HepG2 (cell line): ENCODE data around the gene PCSK6. TPM values are rescaled to one million over a fixed set of nuclear protein-coding genes. Genes with fewer than 3 reads are reported as not detected.
A peak's percentile ranks its signal among the peaks of the same experiment; 100 is the strongest.

Source experiments
- AGO2 ChIP-seq: fragments of 200-400 bp; formaldehyde crosslinking; optimal IDR thresholded peaks from 2 replicates; pipeline ENCODE3; 2017; ENCODE audit warnings: mild to moderate bottlenecking, low read depth, low read length, moderate library complexity
- E2F1 ChIP-seq: sonication (generic); formaldehyde crosslinking; IDR thresholded peaks from 2 replicates; pipeline ENCODE4 v1.5.0; 2020; ENCODE audit warnings: missing genetic modification reagents
- EHMT2 ChIP-seq: fragments of 200-600 bp; sonication (generic); IDR thresholded peaks from 2 replicates; pipeline ENCODE4 v1.7.0; 2017; ENCODE audit warnings: antibody characterized with exemption, low read depth, low read length, borderline replicate concordance
- ETS1 ChIP-seq: sonication (generic); formaldehyde crosslinking; IDR thresholded peaks from 2 replicates; pipeline ENCODE4 v1.4.0; 2020; ENCODE audit warnings: missing genetic modification reagents
- GABPA ChIP-seq, 2 experiments: IDR thresholded peaks; 2 replicates each; pipeline ENCODE4 v1.6.1; 2011 to 2016; ENCODE audit warnings: low read depth in 2 of 2, low read length in 1 of 2, missing biosample characterization in 1 of 2, missing genetic modification characterization in 1 of 2
- HMGA1 ChIP-seq: sonication (generic); formaldehyde crosslinking; conservative IDR thresholded peaks from 2 replicates; pipeline ENCODE4 v1.4.0; 2020; ENCODE audit warnings: missing genetic modification reagents
- LBX2 ChIP-seq: sonication (generic); formaldehyde crosslinking; IDR thresholded peaks from 2 replicates; pipeline ENCODE4 v1.5.0; 2020; ENCODE audit warnings: missing genetic modification reagents, mild to moderate bottlenecking, borderline replicate concordance
- NFYB ChIP-seq: sonication (generic); formaldehyde crosslinking; IDR thresholded peaks from 2 replicates; pipeline ENCODE4 v1.4.0; 2020; ENCODE audit warnings: missing genetic modification reagents
- PAWR ChIP-seq: sonication (generic); formaldehyde crosslinking; IDR thresholded peaks from 2 replicates; pipeline ENCODE4 v1.4.0; 2020; ENCODE audit warnings: missing genetic modification reagents, mild to moderate bottlenecking, borderline replicate concordance
- RXRA ChIP-seq: sonication (generic); formaldehyde crosslinking; IDR thresholded peaks from 2 replicates; pipeline ENCODE4 v1.5.1; 2020; ENCODE audit warnings: missing genetic modification reagents
- SP5 ChIP-seq: IDR thresholded peaks from 2 replicates; pipeline ENCODE4 v1.6.1; 2016; ENCODE audit warnings: low read depth, borderline replicate concordance
- TBP ChIP-seq: sonication (generic); formaldehyde crosslinking; IDR thresholded peaks from 2 replicates; pipeline ENCODE4 v1.5.0; 2020; ENCODE audit warnings: missing genetic modification reagents
- ZNF24 ChIP-seq: fragments of 450-650 bp; IDR thresholded peaks from 2 replicates; pipeline ENCODE4 v1.6.1; 2017; ENCODE audit warnings: antibody characterized with exemption, mild to moderate bottlenecking
- ZNF367 ChIP-seq: sonication (generic); formaldehyde crosslinking; IDR thresholded peaks from 2 replicates; pipeline ENCODE4 v1.4.0; 2020; ENCODE audit warnings: missing genetic modification reagents, borderline replicate concordance
- ZNF512B ChIP-seq: sonication (generic); formaldehyde crosslinking; IDR thresholded peaks from 2 replicates; pipeline ENCODE4 v1.5.1; 2020; ENCODE audit warnings: missing genetic modification reagents, mild to moderate bottlenecking, borderline replicate concordance
- ZNF562 ChIP-seq: sonication (generic); formaldehyde crosslinking; IDR thresholded peaks from 2 replicates; pipeline ENCODE4 v1.8.0; 2022; ENCODE audit warnings: missing genetic modification reagents, borderline replicate concordance
- ZNF598 ChIP-seq: sonication (generic); formaldehyde crosslinking; IDR thresholded peaks from 2 replicates; pipeline ENCODE4 v1.5.1; 2020; ENCODE audit warnings: mild to moderate bottlenecking, missing genetic modification reagents, borderline replicate concordance
- ZNF720 ChIP-seq: sonication (generic); formaldehyde crosslinking; IDR thresholded peaks from 2 replicates; pipeline ENCODE4 v1.4.0; 2020; ENCODE audit warnings: missing genetic modification reagents
- ZNF878 ChIP-seq: sonication (generic); formaldehyde crosslinking; IDR thresholded peaks from 2 replicates; pipeline ENCODE4 v1.8.1; 2023; ENCODE audit warnings: mild to moderate bottlenecking, missing genetic modification reagents, moderate library complexity
- ZSCAN12 ChIP-seq: sonication (generic); formaldehyde crosslinking; IDR thresholded peaks from 2 replicates; pipeline ENCODE4 v1.9.0; 2021; ENCODE audit warnings: mild to moderate bottlenecking, missing genetic modification reagents
- ZUFSP ChIP-seq: sonication (generic); formaldehyde crosslinking; IDR thresholded peaks from 2 replicates; pipeline ENCODE4 v1.9.0; 2021; ENCODE audit warnings: missing genetic modification reagents, mild to moderate bottlenecking, borderline replicate concordance
- polyA plus RNA-seq, 8 experiments: library from polyadenylated mRNA; depleted of rRNA in 3 of 8; stranded (reverse) in 7 of 8; unstranded in 1 of 8; fragments of >200 nt; fragmentation: Illumina TruSeq in 4 of 8; extraction: Trizol in 4 of 8; gene quantifications; 2 replicates each; pipeline versions ENCODE4 v1.2.1 to v1.2.3, GENCODE V29; 2011 to 2016; ENCODE audit warnings: low read depth in 4 of 8, missing spikeins in 1 of 8, mixed read lengths in 1 of 8; ENCODE audit not compliant: insufficient read depth in 1 of 8
- total RNA-seq, 5 experiments: library from RNA; depleted of rRNA; stranded (reverse); fragments of >200 nt; fragmentation: Illumina TruSeq; extraction: Trizol; gene quantifications; 2 replicates each; pipeline ENCODE4 v1.2.3, GENCODE V29; 2016; ENCODE audit warnings: low read depth in 1 of 5
- TF ChIP-seq, protein P1 (sequence below): sonication (generic); formaldehyde crosslinking; IDR thresholded peaks from 2 replicates; pipeline ENCODE4 v1.9.0; 2021; ENCODE audit warnings: missing genetic modification reagents, mild to moderate bottlenecking, borderline replicate concordance

Gene PCSK6
- total and polyA plus RNA-seq, 2 of the 13 experiments (the other 11 are each of a cell fraction or from before 2014, with no cell fraction given): 56.5 to 155 TPM

DNA sequence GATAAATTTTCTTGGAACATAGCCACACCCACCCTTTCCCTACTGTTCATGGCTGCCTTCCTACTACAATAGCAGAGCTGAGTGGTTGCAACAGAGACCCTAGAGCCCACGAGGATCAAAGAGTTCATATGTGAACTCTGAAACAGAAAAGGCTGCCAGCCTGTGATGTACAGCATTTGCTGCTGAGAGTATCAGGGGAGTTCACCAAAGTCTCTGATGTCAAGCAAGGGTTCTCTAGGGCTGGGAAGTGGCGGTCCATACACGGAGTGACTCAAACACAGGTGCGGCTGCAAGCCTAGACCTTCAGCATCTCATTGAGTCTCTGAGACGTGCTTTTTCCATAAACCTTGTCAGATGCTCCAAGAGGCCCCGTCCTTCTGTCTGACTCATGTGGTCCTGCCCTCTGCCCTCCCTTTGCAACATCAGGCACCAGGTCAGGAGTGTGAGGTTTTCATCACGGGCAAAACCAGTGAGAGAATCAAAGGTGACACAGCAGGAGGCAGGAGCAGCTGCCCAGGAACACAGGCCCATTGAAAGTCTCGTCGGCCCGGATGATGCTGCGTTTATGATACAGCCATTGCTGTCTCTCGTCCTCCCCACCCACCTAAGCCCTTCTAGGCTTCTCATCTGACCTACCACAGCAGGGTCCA is 42.9 kb downstream of the PCSK6 start (continued):
- no peak for TF ChIP-seq E2F1
- no peak for TF ChIP-seq HMGA1 (CRISPR knock-in tag)
- no peak for TF ChIP-seq ZNF367 (CRISPR knock-in tag)
- TF ChIP-seq SP5 (CRISPR knock-in tag): no peak
- TF ChIP-seq EHMT2: no peak
- TF ChIP-seq ZSCAN12: no peak
- no peak for TF ChIP-seq ZNF562 (CRISPR knock-in tag)
- no peak for TF ChIP-seq ETS1
- TF ChIP-seq NFYB (CRISPR knock-in tag): no peak
- TF ChIP-seq ZNF878 (CRISPR knock-in tag): no peak
- TF ChIP-seq LBX2: no peak
- no peak for TF ChIP-seq TBP
- TF ChIP-seq ZNF512B: 0 out of 2 replicates have a peak, but pooled peaks have one; percentile 86
- peak; percentile 87 for TF ChIP-seq RXRA (CRISPR knock-in tag)
- TF ChIP-seq ZUFSP (CRISPR knock-in tag): no peak
- TF ChIP-seq ZNF598 (CRISPR knock-in tag): no peak
- no peak for TF ChIP-seq PAWR
- TF ChIP-seq ZNF720 (CRISPR knock-in tag): no peak
- TF ChIP-seq ZNF24: no peak
- no peak for TF ChIP-seq GABPA (IDR thresholded peaks at IDR 0.05; ENCODE audit: low read depth, low read length)
- TF ChIP-seq GABPA (CRISPR knock-in tag; IDR thresholded peaks at IDR 0.05; ENCODE audit: low read depth): no peak
- TF ChIP-seq, protein P1, sequence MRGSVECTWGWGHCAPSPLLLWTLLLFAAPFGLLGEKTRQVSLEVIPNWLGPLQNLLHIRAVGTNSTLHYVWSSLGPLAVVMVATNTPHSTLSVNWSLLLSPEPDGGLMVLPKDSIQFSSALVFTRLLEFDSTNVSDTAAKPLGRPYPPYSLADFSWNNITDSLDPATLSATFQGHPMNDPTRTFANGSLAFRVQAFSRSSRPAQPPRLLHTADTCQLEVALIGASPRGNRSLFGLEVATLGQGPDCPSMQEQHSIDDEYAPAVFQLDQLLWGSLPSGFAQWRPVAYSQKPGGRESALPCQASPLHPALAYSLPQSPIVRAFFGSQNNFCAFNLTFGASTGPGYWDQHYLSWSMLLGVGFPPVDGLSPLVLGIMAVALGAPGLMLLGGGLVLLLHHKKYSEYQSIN (CRISPR knock-in tag): no peak
- TF ChIP-seq AGO2: no peak
